ENCODE measurements around the gene SLC12A7.
A peak's percentile ranks its signal among the peaks of the same experiment; 100 is the strongest.

Gene SLC12A7

GRCh38 chr5:1011741-1012312 lies 100.0 kb downstream of the SLC12A7 start:
- peaks cover 43% of the 10 kb centered on the region for H3K4me1 Mint-ChIP-seq
- no peak overlapping the region for H3K27ac Mint-ChIP-seq
- TF ChIP-seq CTCF (IDR thresholded peaks at IDR 0.05), result no peak
- peak; percentile 1 for DNase-seq
- no peaks in the 10 kb centered on the region for H3K36me3 Mint-ChIP-seq (ENCODE audit: low read depth)
- H3K27me3 Mint-ChIP-seq (ENCODE audit: low read depth, poor library complexity), result peaks cover 40% of the 10 kb centered on the region
- no peaks in the 10 kb centered on the region for H3K9me3 Mint-ChIP-seq
- no peak overlapping the region for H3K4me3 Mint-ChIP-seq

GRCh38 chr5:1011226-1011631 lies 100.6 kb downstream of the SLC12A7 start:
- peak overlapping the region; percentile 66 for H3K4me3 Mint-ChIP-seq
- no peaks in the 10 kb centered on the region for H3K9me3 Mint-ChIP-seq
- peaks cover 46% of the 10 kb centered on the region for H3K27me3 Mint-ChIP-seq (ENCODE audit: low read depth, poor library complexity)
- no peak overlapping the region for H3K27ac Mint-ChIP-seq
- DNase-seq, result peak; percentile 56
- peaks cover 37% of the 10 kb centered on the region for H3K4me1 Mint-ChIP-seq
- peak; percentile 33 for TF ChIP-seq CTCF (IDR thresholded peaks at IDR 0.05)
- no peaks in the 10 kb centered on the region for H3K36me3 Mint-ChIP-seq (ENCODE audit: low read depth)

GRCh38 chr5:1010641-1011046 lies 101.2 kb downstream of the SLC12A7 start:
- Mint-ChIP-seq H3K27ac (no peak overlapping the region), H3K9me3 (no peaks in the 10 kb centered on the region), H3K4me1 (peaks cover 31% of the 10 kb centered on the region), H3K36me3 (ENCODE audit: low read depth) (no peaks in the 10 kb centered on the region), H3K27me3 (ENCODE audit: low read depth, poor library complexity) (peaks cover 52% of the 10 kb centered on the region), H3K4me3 (peak overlapping the region; percentile 73)
- DNase-seq, result no peak
- TF ChIP-seq CTCF (IDR thresholded peaks at IDR 0.05), result no peak

GRCh38 chr5:1010181-1010510 lies 101.7 kb downstream of the SLC12A7 start:
- H3K4me1 Mint-ChIP-seq, result peaks cover 27% of the 10 kb centered on the region
- no peaks in the 10 kb centered on the region for H3K9me3 Mint-ChIP-seq
- no peak for TF ChIP-seq CTCF (IDR thresholded peaks at IDR 0.05)
- H3K36me3 Mint-ChIP-seq (ENCODE audit: low read depth), result no peaks in the 10 kb centered on the region
- H3K27ac Mint-ChIP-seq, result no peak overlapping the region
- peaks cover 56% of the 10 kb centered on the region for H3K27me3 Mint-ChIP-seq (ENCODE audit: low read depth, poor library complexity)
- H3K4me3 Mint-ChIP-seq, result peak overlapping the region; percentile 73
- no peak for DNase-seq

- peak; percentile 42 for DNase-seq
- no peak overlapping the region for H3K27ac Mint-ChIP-seq
- no peaks in the 10 kb centered on the region for H3K9me3 Mint-ChIP-seq
- H3K4me1 Mint-ChIP-seq, result peaks cover 27% of the 10 kb centered on the region
- peaks cover 57% of the 10 kb centered on the region for H3K27me3 Mint-ChIP-seq (ENCODE audit: low read depth, poor library complexity)
- TF ChIP-seq CTCF (IDR thresholded peaks at IDR 0.05), result no peak
- H3K36me3 Mint-ChIP-seq (ENCODE audit: low read depth), result no peaks in the 10 kb centered on the region
- H3K4me3 Mint-ChIP-seq, result peak overlapping the region; percentile 73
Measured at GRCh38 chr5:1009359-1010180, 102.3 kb downstream of the SLC12A7 start.
